Kidney (tissue), 14 donors: ENCODE data around the gene PDE1C. TPM values are rescaled to one million over a fixed set of nuclear protein-coding genes. Genes with fewer than 3 reads are reported as not detected.
A peak's percentile ranks its signal among the peaks of the same experiment; 100 is the strongest.

Experiments
- DNase-seq, 5 donors: peaks; one replicate each; pipeline ENCODE4 v3.0.0-alpha.2; 2013 to 2020
- FAIRE-seq: peaks from 2 replicates; lab custom pipeline; 2012; peaks lifted over from hg19 to GRCh38; lab: Jason Lieb, UNC
- H3K27ac ChIP-seq, 2 donors: one replicate each; pipeline ENCODE4 v1.7.0; 2013; ENCODE audit warnings: low read depth in 2 of 2, low read length in 2 of 2, inconsistent platforms in 1 of 2
- H3K27me3 ChIP-seq: one replicate; pipeline ENCODE4 v1.7.1; 2013; ENCODE audit warnings: low read length, inconsistent platforms; ENCODE audit not compliant: control insufficient read depth, insufficient read depth
- H3K36me3 ChIP-seq, 3 donors: one replicate each; pipeline versions ENCODE4 v1.7.0 to v1.7.1; 2013; ENCODE audit warnings: low read length in 3 of 3, control low read depth in 1 of 3, inconsistent platforms in 1 of 3; ENCODE audit not compliant: insufficient read depth in 3 of 3, control insufficient read depth in 2 of 3
- H3K4me1 ChIP-seq, 3 donors: one replicate each; pipeline versions ENCODE4 v1.7.0 to v1.7.1; 2013; ENCODE audit warnings: low read length in 3 of 3, inconsistent platforms in 1 of 3, low read depth in 1 of 3; ENCODE audit not compliant: control insufficient read depth in 2 of 3, insufficient read depth in 2 of 3
- H3K4me3 ChIP-seq, 3 donors: one replicate each; pipeline versions ENCODE4 v1.7.0 to v1.8.1; 2013; ENCODE audit warnings: low read length in 3 of 3, control low read depth in 1 of 3, inconsistent platforms in 1 of 3
- H3K9ac ChIP-seq, 3 donors: one replicate each; pipeline versions ENCODE4 v1.7.0 to v1.7.1; 2013; ENCODE audit warnings: low read length in 3 of 3, control low read depth in 1 of 3, inconsistent platforms in 1 of 3
- H3K9me3 ChIP-seq, 3 donors: one replicate each; pipeline versions ENCODE4 v1.7.0 to v1.7.1; 2013; ENCODE audit warnings: low read length in 3 of 3, control low read depth in 1 of 3, inconsistent platforms in 1 of 3; ENCODE audit not compliant: control insufficient read depth in 2 of 3, insufficient read depth in 1 of 3
- CTCF ChIP-seq: IDR thresholded peaks from 3 replicates; pipeline ENCODE4 v1.5.1; 2012; ENCODE audit warnings: mild to moderate bottlenecking, moderate library complexity, borderline replicate concordance; ENCODE audit not compliant: insufficient read depth; ENCODE audit errors: extremely low read depth
- intact Hi-C: fragments of 100-400 bp; cut with DNase I; formaldehyde crosslinking; loops from one replicate; pipeline ENCODE4 v1.11.1; 2022
- polyA plus RNA-seq: library from polyadenylated mRNA; stranded (reverse); fragments of 350-450 nt; fragmentation: Illumina TruSeq; extraction: RNeasy Lipid Tissue Mini Kit (QIAGEN cat#74804); gene quantifications from one replicate; pipeline ENCODE4 v1.2.3, GENCODE V29; 2014; ENCODE audit warnings: low read depth, low replicate concordance; ENCODE audit not compliant: insufficient read depth
- total RNA-seq: library from RNA; stranded (reverse); fragmentation: NEBNext Ultra II Directional; extraction: Animal tissue kit (Norgen Biotek cat#: 25700); gene quantifications from one replicate; pipeline ENCODE4 v1.2.1, GENCODE V29; 2021
- donor health status: control.
- donor health status: control.
- donor health status: control.
- donor health status: control.
- donor health status: control.
- donor health status: DM: yes; HTN: yes; CAD: no.
- donor health status: Normal renal cell carcinoma (clear cell type).

PDE1C gene
- total and polyA plus RNA-seq, 2 donors from 2014 or later = 3.3 to 5.5 TPM

GRCh38 chr7:32071466-32072091 lies 1.4 kb upstream of the PDE1C start:
- H3K27me3 ChIP-seq = peaks cover 4% of the 10 kb centered on the region
- intact Hi-C loops = no loop called here
- no peaks in the 10 kb centered on the region for H3K4me1 ChIP-seq
- H3K36me3 ChIP-seq = no peaks in the 10 kb centered on the region
- peak overlapping the region in 1 of 3 donors; percentile 32 for H3K4me3 ChIP-seq
- TF ChIP-seq CTCF = no peak
- H3K9ac ChIP-seq = no peak overlapping the region
- H3K27ac ChIP-seq = no peak overlapping the region
- H3K9me3 ChIP-seq = no peaks in the 10 kb centered on the region
- no peak for DNase-seq
- FAIRE-seq = no peak

- DNase-seq (no peak), FAIRE-seq (no peak)
- Histone ChIP-seq H3K27ac (no peak overlapping the region), H3K27me3 (peaks cover 4% of the 10 kb centered on the region), H3K4me1 (no peaks in the 10 kb centered on the region), H3K36me3 (no peaks in the 10 kb centered on the region), H3K9ac (peak overlapping the region in 1 of 3 donors; percentile 24), H3K4me3 (peak overlapping the region in 2 of 3 donors; percentile 37 to 42), H3K9me3 (no peaks in the 10 kb centered on the region)
- TF ChIP-seq CTCF = no peak
- intact Hi-C loops = no loop called here
These were observed 179 bp downstream of the PDE1C start for GRCh38 chr7:32070051-32070405.

DNA sequence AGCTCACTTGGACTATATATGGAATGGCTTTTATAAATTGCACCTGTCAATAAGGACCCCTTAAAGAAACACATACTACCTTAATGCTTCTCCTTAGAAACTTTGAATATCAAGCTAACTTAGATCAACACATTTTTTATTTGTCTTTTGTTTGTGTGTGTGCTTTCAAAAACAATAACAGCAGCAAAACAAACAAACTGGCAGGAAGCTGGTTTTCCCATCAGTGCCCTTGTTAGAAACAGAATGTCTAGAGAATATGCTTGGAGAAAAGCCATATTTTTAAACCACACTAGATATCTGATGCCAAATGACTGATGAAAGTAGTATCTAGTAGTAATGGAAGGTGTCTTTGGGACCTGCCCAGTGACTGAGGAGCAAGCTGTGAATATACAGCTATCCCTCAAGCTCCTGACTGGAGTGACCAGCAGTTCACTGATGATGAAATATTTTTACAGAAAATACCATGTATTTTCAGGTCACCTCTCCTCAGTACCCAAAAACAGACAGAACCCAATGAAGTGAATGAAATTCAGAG lies 1.0 kb downstream of the PDE1C start:
- TF ChIP-seq CTCF = no peak
- DNase-seq (no peak), FAIRE-seq (no peak)
- H3K9ac ChIP-seq = no peak overlapping the region
- H3K27me3 ChIP-seq = peaks cover 4% of the 10 kb centered on the region
- no peaks in the 10 kb centered on the region for H3K36me3 ChIP-seq
- H3K9me3 ChIP-seq = no peaks in the 10 kb centered on the region
- H3K4me3 ChIP-seq = peak overlapping the region in 2 of 3 donors; percentile 13 to 22
- H3K4me1 ChIP-seq = no peaks in the 10 kb centered on the region
- intact Hi-C loops = no loop called here
- no peak overlapping the region for H3K27ac ChIP-seq
